IPS DF 6.9 (cell line): ENCODE data around the gene XPO5.
"Not testable (repeated sequence)": the region's sequence is repeated elsewhere in the genome, so short reads cannot be mapped to it uniquely, and the experiment has no call there.

ENCODE experiments used
- DNase-seq: peaks from one replicate; pipeline ENCODE4 v3.0.0-alpha.2; 2013; ENCODE audit warnings: low read depth, low spot score
- H3K27ac ChIP-seq: one replicate; pipeline ENCODE4 v1.5.1; 2013; ENCODE audit warnings: low read length, control low read depth
- H3K27me3 ChIP-seq: 2 replicates; pipeline ENCODE4 v1.6.1; 2013; ENCODE audit warnings: mild to moderate bottlenecking, low read length; ENCODE audit not compliant: control insufficient read depth, insufficient read depth
- H3K36me3 ChIP-seq: 2 replicates; pipeline ENCODE4 v1.6.1; 2013; ENCODE audit warnings: low read length; ENCODE audit not compliant: control insufficient read depth, insufficient read depth
- H3K4me1 ChIP-seq: 2 replicates; pipeline ENCODE4 v1.6.1; 2013; ENCODE audit warnings: low read length; ENCODE audit not compliant: control insufficient read depth, insufficient read depth
- H3K4me3 ChIP-seq: 2 replicates; pipeline ENCODE4 v1.5.1; 2013; ENCODE audit warnings: mild to moderate bottlenecking, low read length
- H3K9me3 ChIP-seq: 2 replicates; pipeline ENCODE4 v1.6.1; 2013; ENCODE audit warnings: low read length, inconsistent platforms; ENCODE audit not compliant: control insufficient read depth, insufficient read depth
- WGBS: extraction: QIAGEN DNeasy Blood & Tissue Kit; methylation state at CpG from one replicate; pipeline ENCODE4 v1.1.7; 2013; ENCODE audit warnings: mixed read lengths, missing lambda C conversion rate; ENCODE audit not compliant: insufficient read length, insufficient coverage; 5-methylcytosine and 5-hydroxymethylcytosine counted together

Gene XPO5

GRCh38 chr6:43498291-43498690 is 77.5 kb downstream of the XPO5 start:
- not testable (repeated sequence) for H3K9me3 ChIP-seq, H3K27me3 ChIP-seq, H3K27ac ChIP-seq, H3K4me3 ChIP-seq, DNase-seq, H3K4me1 ChIP-seq
- H3K36me3 ChIP-seq = peaks cover 26% of the 10 kb centered on the region
- no CpG with 5 or more reads among the region's 5 CpGs for WGBS

DNA sequence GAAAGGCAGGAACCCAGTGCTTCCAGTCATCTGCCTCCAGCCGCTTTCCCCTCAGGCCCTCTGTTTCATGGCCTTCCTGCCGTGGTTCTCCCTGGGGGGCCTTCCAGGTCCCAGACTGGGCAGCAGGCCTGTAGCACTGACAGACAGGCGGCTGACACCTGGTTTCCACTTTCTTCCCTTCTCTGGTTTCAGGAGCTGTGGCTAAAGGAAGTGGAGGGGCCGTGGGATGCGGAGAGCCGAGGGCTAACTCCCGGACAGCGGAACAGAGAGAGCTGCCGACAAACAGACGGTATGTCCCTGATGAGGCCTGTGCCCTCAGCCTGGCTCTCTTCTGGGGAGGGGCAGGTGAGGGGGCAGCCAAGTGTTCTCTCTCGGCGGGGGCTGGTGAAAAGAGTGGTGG is 78.1 kb downstream of the XPO5 start:
- Histone ChIP-seq H3K27ac (no peak overlapping the region), H3K4me1 (peaks cover 10% of the 10 kb centered on the region), H3K9me3 (no peaks in the 10 kb centered on the region), H3K4me3 (no peak overlapping the region), H3K36me3 (peaks cover 20% of the 10 kb centered on the region), H3K27me3 (no peaks in the 10 kb centered on the region)
- DNase-seq = no peak
- no CpG with 5 or more reads among the region's 12 CpGs for WGBS

DNA sequence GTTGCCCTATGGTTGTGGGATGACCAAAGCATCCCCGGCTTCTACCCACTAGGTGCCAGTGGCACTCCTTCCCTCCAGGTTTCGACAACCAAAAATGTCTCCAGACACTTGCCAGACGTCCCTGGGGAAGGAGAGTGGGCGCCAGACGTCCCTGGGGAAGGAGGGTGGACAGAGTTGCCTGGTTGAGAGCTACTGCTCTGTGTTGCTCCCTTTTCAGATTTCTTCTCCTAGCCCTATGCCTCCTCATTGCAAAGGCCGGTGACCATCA is 78.8 kb downstream of the XPO5 start:
- Histone ChIP-seq H3K9me3 (no peaks in the 10 kb centered on the region), H3K4me1 (peaks cover 10% of the 10 kb centered on the region), H3K36me3 (peaks cover 15% of the 10 kb centered on the region), H3K4me3 (no peak overlapping the region), H3K27ac (no peak overlapping the region), H3K27me3 (no peaks in the 10 kb centered on the region)
- no peak for DNase-seq
- no CpG with 5 or more reads among the region's 6 CpGs for WGBS

- H3K27ac ChIP-seq = no peak overlapping the region
- no peak for DNase-seq
- peaks cover 15% of the 10 kb centered on the region for H3K36me3 ChIP-seq
- H3K9me3 ChIP-seq = no peaks in the 10 kb centered on the region
- peaks cover 10% of the 10 kb centered on the region for H3K4me1 ChIP-seq
- no CpG with 5 or more reads among the region's 18 CpGs for WGBS
- H3K4me3 ChIP-seq = no peak overlapping the region
- H3K27me3 ChIP-seq = no peaks in the 10 kb centered on the region
Measured at GRCh38 chr6:43496370-43497128, 79.3 kb downstream of the XPO5 start.

- no peaks in the 10 kb centered on the region for H3K27me3 ChIP-seq
- H3K4me3 ChIP-seq = no peak overlapping the region
- no peak overlapping the region for H3K27ac ChIP-seq
- H3K4me1 ChIP-seq = peaks cover 10% of the 10 kb centered on the region
- H3K9me3 ChIP-seq = no peaks in the 10 kb centered on the region
- no peak for DNase-seq
- no CpG with 5 or more reads among the region's 4 CpGs for WGBS
- peaks cover 13% of the 10 kb centered on the region for H3K36me3 ChIP-seq
Measured at GRCh38 chr6:43495409-43495941, 80.4 kb downstream of the XPO5 start.

DNA sequence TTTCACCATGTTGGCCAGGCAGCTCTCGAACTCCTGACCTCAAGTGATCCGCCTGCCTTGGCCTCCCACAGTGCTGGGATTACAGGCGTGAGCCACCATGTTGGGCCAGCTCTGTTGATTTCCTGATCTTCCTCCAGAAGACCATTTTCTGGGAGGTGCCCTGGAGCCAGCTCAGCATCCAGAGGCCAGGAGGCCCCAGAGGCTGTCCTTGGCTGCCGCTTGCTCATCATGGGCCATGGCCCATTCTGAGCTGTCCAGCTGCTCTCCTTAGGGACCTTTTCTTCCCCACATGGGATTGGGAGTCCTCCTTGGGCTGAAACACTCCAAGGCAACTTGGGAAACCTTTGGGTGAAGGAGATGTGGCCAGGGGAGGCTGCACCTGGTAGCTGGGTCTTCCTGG is 81.1 kb downstream of the XPO5 start:
- WGBS = no CpG with 5 or more reads among the region's 4 CpGs
- Histone ChIP-seq H3K36me3 (peaks cover 10% of the 10 kb centered on the region), H3K4me1 (peaks cover 10% of the 10 kb centered on the region), H3K4me3 (no peak overlapping the region), H3K9me3 (no peaks in the 10 kb centered on the region), H3K27me3 (no peaks in the 10 kb centered on the region), H3K27ac (no peak overlapping the region)
- DNase-seq = no peak

DNA sequence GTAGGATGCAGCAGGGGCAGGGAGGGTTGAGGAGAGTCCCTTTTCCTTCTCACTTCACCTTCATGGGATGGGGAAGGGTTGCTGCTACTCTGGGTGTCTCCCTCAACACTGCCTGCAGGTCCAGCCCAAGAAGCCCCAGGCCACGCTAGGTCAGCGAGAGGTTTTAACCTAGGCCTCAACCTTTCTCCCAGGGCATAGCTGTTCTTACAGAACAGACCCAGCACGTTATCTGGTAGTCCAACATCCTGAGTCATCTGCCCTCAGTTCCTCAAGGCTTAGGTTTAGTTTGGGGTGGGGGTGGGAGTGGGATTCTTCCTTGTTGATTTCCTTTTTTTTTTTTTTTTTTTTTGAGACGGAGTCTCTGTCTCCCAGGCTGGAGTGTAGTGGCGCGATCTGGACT is 81.5 kb downstream of the XPO5 start:
- H3K4me1 ChIP-seq = peaks cover 10% of the 10 kb centered on the region
- WGBS = no CpG with 5 or more reads among the region's 6 CpGs
- no peaks in the 10 kb centered on the region for H3K9me3 ChIP-seq
- H3K36me3 ChIP-seq = peaks cover 7% of the 10 kb centered on the region
- no peak overlapping the region for H3K27ac ChIP-seq
- H3K4me3 ChIP-seq = no peak overlapping the region
- DNase-seq = no peak
- H3K27me3 ChIP-seq = no peaks in the 10 kb centered on the region

- no CpG with 5 or more reads among the region's 7 CpGs for WGBS
Measured at GRCh38 chr6:43493833-43494232, 82.0 kb downstream of the XPO5 start.

GRCh38 chr6:43493230-43493629 is 82.6 kb downstream of the XPO5 start:
- no CpG with 5 or more reads among the region's 2 CpGs for WGBS
- no peak overlapping the region for H3K27ac ChIP-seq
- no peaks in the 10 kb centered on the region for H3K36me3 ChIP-seq

More at GRCh38 chr6:43493833-43494232, 82.0 kb downstream of the XPO5 start:
- H3K27me3 ChIP-seq = no peaks in the 10 kb centered on the region
- peaks cover 10% of the 10 kb centered on the region for H3K4me1 ChIP-seq
- DNase-seq = no peak
- H3K27ac ChIP-seq = no peak overlapping the region
- no peaks in the 10 kb centered on the region for H3K9me3 ChIP-seq
- H3K4me3 ChIP-seq = no peak overlapping the region
- peaks cover 3% of the 10 kb centered on the region for H3K36me3 ChIP-seq

GRCh38 chr6:43492673-43493072 is 83.2 kb downstream of the XPO5 start:
- no peaks in the 10 kb centered on the region for H3K9me3 ChIP-seq
- H3K27me3 ChIP-seq = no peaks in the 10 kb centered on the region
- H3K36me3 ChIP-seq = no peaks in the 10 kb centered on the region
- no peak for DNase-seq
- H3K27ac ChIP-seq = no peak overlapping the region
- H3K4me3 ChIP-seq = no peak overlapping the region
- no CpG with 5 or more reads among the region's 3 CpGs for WGBS
- H3K4me1 ChIP-seq = peaks cover 10% of the 10 kb centered on the region

More at GRCh38 chr6:43493230-43493629, 82.6 kb downstream of the XPO5 start:
- H3K9me3 ChIP-seq = no peaks in the 10 kb centered on the region
- H3K27me3 ChIP-seq = no peaks in the 10 kb centered on the region
- H3K4me3 ChIP-seq = no peak overlapping the region
- H3K4me1 ChIP-seq = peaks cover 10% of the 10 kb centered on the region
- DNase-seq = no peak
